SH-SY5Y (cell line): Measurements from ENCODE around the gene YAF2.

Experiments used
- GATA2 ChIP-seq: IDR thresholded peaks from 2 replicates; pipeline ENCODE4 v1.6.1; 2011; ENCODE audit warnings: mild to moderate bottlenecking, low read depth, low read length
- GATA3 ChIP-seq: IDR thresholded peaks from 2 replicates; pipeline ENCODE4 v1.6.1; 2011; ENCODE audit warnings: low read depth, mild to moderate bottlenecking, low read length, moderate library complexity

- TF ChIP-seq GATA2, result no peak
- TF ChIP-seq GATA3, result no peak
Observed at GRCh38 chr12:42135259-42135814, 102.7 kb downstream of the YAF2 start.
